PC-9 (cell line): ENCODE measurements around the gene LAG3.

Source experiments
- EZH2 ChIP-seq: fragments of 200-600 bp; sonication (generic); IDR thresholded peaks from 2 replicates; pipeline ENCODE4 v1.8.0; 2017; ENCODE audit warnings: antibody characterized with exemption, low read depth
- TF ChIP-seq, protein P1 (sequence below): fragments of 200-600 bp; sonication (generic); conservative IDR thresholded peaks from 2 replicates; pipeline ENCODE4 v1.6.1; 2017; ENCODE audit warnings: mixed run types, antibody characterized with exemption, mild to moderate bottlenecking, moderate library complexity

DNA sequence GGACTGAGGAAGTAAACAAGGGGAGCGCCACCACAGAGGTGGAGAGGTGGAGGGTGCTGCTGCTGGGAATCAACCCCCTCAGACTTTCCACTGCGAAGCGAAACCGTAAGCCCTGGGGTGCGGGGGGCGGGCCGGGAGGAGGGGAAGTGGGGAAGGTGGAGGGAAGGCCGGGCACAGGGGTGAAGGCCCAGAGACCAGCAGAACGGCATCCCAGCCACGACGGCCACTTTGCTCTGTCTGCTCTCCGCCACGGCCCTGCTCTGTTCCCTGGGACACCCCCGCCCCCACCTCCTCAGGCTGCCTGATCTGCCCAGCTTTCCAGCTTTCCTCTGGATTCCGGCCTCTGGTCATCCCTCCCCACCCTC lies at the start of gene LAG3:
- TF ChIP-seq, protein P1, sequence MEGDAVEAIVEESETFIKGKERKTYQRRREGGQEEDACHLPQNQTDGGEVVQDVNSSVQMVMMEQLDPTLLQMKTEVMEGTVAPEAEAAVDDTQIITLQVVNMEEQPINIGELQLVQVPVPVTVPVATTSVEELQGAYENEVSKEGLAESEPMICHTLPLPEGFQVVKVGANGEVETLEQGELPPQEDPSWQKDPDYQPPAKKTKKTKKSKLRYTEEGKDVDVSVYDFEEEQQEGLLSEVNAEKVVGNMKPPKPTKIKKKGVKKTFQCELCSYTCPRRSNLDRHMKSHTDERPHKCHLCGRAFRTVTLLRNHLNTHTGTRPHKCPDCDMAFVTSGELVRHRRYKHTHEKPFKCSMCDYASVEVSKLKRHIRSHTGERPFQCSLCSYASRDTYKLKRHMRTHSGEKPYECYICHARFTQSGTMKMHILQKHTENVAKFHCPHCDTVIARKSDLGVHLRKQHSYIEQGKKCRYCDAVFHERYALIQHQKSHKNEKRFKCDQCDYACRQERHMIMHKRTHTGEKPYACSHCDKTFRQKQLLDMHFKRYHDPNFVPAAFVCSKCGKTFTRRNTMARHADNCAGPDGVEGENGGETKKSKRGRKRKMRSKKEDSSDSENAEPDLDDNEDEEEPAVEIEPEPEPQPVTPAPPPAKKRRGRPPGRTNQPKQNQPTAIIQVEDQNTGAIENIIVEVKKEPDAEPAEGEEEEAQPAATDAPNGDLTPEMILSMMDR: no peak
- no peak for TF ChIP-seq EZH2
